HG02798 (cell line): ENCODE results near the gene KIRREL3.

ENCODE experiments used
- ATAC-seq: cut with Tn5 transposase; IDR thresholded peaks from one replicate; pipeline ENCODE4 v1.9.1; 2021; ENCODE audit warnings: mild to moderate bottlenecking; ENCODE audit not compliant: unreplicated experiment, poor library complexity

KIRREL3 gene

GRCh38 chr11:126840975-126841374 is 159.6 kb downstream of the KIRREL3 start:
- ATAC-seq, result no peak

- ATAC-seq, result no peak
These were observed 160.2 kb downstream of the KIRREL3 start for GRCh38 chr11:126840201-126840886.

- ATAC-seq, result no peak
These were observed 161.1 kb downstream of the KIRREL3 start for GRCh38 chr11:126839496-126839895.

- no peak for ATAC-seq
These were observed 161.8 kb downstream of the KIRREL3 start for GRCh38 chr11:126838779-126839178.

GRCh38 chr11:126837581-126837980 is 163.0 kb downstream of the KIRREL3 start:
- no peak for ATAC-seq

- no peak for ATAC-seq
These were observed 166.0 kb downstream of the KIRREL3 start for GRCh38 chr11:126834573-126834972.

- no peak for ATAC-seq
These were observed 166.4 kb downstream of the KIRREL3 start for GRCh38 chr11:126834149-126834548.

GRCh38 chr11:126833065-126833464 is 167.5 kb downstream of the KIRREL3 start:
- no peak for ATAC-seq

- ATAC-seq, result no peak
These were observed 168.2 kb downstream of the KIRREL3 start for GRCh38 chr11:126832387-126832786.

GRCh38 chr11:126830216-126830806 is 170.3 kb downstream of the KIRREL3 start:
- no peak for ATAC-seq

GRCh38 chr11:126829716-126830115 is 170.9 kb downstream of the KIRREL3 start:
- ATAC-seq, result no peak

GRCh38 chr11:126824035-126824607 is 176.4 kb downstream of the KIRREL3 start:
- no peak for ATAC-seq

GRCh38 chr11:126823274-126823673 is 177.3 kb downstream of the KIRREL3 start:
- ATAC-seq, result no peak

- ATAC-seq, result no peak
These were observed 178.7 kb downstream of the KIRREL3 start for GRCh38 chr11:126821827-126822226.

GRCh38 chr11:126819194-126819593 is 181.4 kb downstream of the KIRREL3 start:
- ATAC-seq, result no peak

GRCh38 chr11:126817523-126818450 is 182.8 kb downstream of the KIRREL3 start:
- ATAC-seq, result no peak

- no peak for ATAC-seq
These were observed 183.5 kb downstream of the KIRREL3 start for GRCh38 chr11:126817096-126817495.

GRCh38 chr11:126816645-126817044 is 183.9 kb downstream of the KIRREL3 start:
- ATAC-seq, result no peak

GRCh38 chr11:126815111-126815510 is 185.5 kb downstream of the KIRREL3 start:
- ATAC-seq, result no peak

GRCh38 chr11:126810776-126811175 is 189.8 kb downstream of the KIRREL3 start:
- ATAC-seq, result no peak
